ENCODE data around the gene CLIP2. TPM values are rescaled to one million over a fixed set of nuclear protein-coding genes. Genes with fewer than 3 reads are reported as not detected.

CLIP2 gene
- total RNA-seq, 1 experiment from 2014 or later = 35.1 TPM

DNA sequence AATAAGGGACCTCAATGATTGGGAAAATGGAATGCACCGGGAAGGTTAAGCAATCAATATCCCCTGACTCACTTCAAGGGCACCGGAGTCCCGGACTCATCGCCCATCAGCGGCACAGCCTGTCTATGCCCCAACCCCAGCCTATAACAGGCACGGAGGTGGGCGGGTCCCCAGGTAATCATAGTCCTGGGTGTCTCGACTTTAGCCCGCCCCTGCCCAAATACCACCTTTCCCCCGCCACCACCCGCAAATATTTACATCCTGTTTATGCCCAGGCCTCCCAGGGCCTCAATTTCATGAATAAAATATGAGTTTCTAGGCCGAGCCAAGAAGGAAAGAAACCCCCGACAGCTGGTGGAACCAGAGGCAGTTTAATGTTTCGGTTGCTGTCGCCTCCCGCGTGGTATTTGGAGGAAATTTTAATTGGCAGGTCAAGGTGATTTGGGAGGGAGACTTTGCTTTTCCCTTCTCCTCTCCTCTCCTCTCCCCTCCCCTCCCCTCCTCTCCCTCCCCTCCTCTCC lies 19.4 kb upstream of the CLIP2 start:
- DNase-seq (ENCODE audit: extremely low read depth, low read depth) = no peak

DNA sequence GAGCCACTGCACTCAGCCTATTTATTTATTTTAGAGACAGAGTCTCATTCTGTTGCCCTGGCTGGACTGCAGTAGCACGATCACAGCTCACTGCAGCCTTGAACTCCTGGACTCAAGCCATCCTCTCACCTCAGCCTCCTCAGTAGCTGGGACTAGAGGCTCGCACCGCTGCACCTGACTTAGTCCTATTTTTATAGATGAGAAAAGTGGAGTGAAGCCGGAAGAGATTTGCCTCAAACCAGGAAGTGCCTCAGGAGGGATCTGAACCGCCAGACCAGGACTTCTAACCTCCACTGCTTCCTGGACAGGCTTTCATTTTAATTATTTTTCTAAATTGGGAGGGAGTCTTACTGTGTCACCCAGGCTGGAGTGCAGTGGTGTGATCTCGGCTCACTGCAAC lies 17.5 kb upstream of the CLIP2 start:
- no peak for DNase-seq (ENCODE audit: extremely low read depth, low read depth)

DNA sequence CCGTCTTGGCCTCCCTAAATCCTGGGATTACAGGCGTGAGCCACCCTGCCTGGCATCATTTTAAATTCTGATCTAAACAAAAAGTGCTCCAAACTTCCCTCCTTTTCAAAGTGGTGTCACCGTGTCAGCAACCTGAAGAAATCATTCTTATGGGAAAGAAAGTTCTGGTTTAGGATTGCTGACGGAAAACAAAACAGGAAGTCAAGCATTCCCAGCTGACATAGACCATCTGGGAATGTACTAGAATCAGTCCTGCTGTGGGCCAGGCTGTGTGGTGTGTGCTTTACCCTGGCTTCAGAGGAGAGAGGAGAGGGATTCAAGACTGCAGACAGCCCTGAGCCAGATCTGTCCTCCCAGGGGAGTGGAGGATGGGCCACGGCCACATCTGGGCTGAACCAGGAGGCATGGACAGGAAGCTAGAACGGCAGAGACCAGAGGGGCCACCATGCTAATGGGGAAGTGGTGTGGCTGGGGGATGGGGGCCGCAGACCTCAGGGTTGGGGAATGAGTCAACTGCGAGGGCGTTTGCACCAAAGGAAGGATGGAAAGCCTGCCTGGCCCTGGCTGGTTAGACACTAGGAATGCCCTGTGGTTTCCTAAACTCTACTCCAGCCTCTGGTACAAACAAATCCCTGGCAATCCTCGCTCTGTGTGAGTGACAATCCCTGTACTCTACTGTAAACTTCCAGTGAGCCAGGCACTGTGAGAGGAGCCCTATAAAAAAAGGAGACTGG lies 16.7 kb upstream of the CLIP2 start:
- no peak for DNase-seq (ENCODE audit: extremely low read depth, low read depth)

DNA sequence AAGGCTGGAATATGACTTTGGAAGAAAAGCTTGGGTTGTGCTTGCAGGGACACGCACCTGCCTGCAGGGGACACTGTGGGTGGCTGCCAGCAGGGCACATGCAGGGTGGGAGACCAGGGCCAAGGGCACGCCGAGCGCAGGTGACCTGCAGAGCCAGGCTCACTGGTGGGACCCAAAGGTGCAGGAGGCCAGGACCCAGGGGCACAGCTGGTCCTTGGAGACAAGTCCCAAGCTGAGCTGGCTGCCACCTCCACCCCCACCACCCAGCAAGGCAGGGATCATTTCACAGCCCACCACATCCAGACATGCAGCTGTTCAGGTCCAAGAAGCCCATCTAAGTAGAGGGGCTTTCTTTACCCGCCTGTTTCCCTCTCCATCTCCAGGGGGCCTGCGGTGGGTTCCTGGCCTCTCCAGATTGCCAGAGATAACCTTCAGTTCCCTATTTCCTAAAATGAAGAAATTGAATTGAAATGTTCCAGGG lies 13.8 kb upstream of the CLIP2 start:
- DNase-seq (ENCODE audit: extremely low read depth, low read depth) = no peak

DNA sequence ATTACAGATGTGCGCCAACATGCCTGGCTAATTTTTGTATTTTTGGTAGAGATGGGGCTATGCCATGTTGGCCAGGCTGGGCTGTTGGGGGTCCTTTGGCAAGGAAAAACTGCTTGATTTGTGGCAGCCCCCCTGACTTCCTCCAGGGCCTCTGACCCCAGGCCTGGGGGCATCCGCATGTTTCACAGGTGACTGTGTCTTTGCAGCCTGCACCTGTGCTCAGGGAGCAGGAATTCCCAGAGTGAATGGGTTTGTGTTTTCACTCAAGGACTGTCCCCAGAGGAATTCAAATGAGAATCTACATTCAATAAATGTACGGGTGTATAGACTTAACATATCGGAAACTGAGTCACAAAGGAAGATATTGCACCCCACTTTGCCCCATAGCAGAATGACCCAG lies 11.6 kb upstream of the CLIP2 start:
- no peak for DNase-seq (ENCODE audit: extremely low read depth, low read depth)

- DNase-seq (ENCODE audit: extremely low read depth, low read depth) = peak; percentile 90
These were observed 8.2 kb upstream of the CLIP2 start for GRCh38 chr7:74280985-74281384.

GRCh38 chr7:74282748-74283459 lies 6.3 kb upstream of the CLIP2 start:
- no peak for DNase-seq (ENCODE audit: extremely low read depth, low read depth)

GRCh38 chr7:74283858-74284447 lies 5.3 kb upstream of the CLIP2 start:
- no peak for DNase-seq (ENCODE audit: extremely low read depth, low read depth)

- DNase-seq (ENCODE audit: extremely low read depth, low read depth) = peak; percentile 58
These were observed 4.4 kb upstream of the CLIP2 start for GRCh38 chr7:74284781-74285259.

DNA sequence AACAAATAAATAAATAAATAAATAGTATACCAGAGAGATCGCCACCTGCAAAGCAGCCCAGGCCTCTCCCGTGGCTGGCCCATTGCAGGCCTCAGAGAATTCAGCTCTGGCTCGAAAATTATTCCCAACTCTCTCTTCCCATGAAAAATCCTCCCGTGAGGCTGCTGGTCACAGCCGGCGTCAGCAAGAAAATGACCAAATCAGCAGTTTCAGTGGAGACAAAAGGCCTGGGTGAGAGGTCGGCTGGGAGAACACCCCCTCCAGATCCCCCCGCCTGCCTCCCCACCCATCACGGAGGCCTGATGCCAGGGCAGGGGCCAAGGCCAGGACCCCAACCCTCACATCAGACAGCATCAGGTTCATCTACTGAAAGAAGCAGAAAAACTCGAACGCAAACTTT lies 3.1 kb upstream of the CLIP2 start:
- DNase-seq (ENCODE audit: extremely low read depth, low read depth) = no peak

DNA sequence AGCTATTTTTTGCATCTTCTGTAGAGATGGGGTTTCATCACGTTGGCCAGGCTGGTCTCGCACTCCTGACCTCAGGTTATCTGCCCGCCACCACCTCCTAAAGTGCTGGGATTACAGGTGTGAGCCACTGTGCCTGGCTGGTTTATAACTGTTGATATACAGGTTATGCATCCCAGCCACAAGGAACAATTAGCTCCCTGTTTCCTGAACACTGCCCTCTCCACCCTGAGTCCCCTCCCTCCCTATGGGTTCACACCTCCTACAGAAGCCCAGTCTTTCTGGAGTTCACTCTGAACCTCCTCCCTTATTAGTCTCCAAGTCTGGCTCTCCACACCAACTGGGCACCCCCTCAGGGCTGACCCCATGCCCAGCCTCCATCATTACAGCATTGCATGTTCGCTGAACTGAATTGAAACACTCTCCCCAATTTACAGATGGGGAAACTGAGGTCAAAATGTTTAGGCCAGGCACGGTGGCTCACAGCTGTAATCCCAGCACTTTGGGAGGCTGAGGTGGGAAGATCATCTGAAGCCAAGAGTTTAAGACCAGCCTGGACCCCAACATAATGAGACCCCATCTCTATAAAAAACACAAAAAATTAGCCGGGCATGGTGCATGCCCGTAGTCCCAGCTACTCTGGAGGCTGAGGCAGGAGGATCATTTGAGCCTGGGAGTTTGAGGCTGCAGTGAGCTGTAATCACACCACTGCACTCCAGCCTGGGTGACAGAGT lies 1.7 kb upstream of the CLIP2 start:
- DNase-seq (ENCODE audit: extremely low read depth, low read depth) = no peak

DNA sequence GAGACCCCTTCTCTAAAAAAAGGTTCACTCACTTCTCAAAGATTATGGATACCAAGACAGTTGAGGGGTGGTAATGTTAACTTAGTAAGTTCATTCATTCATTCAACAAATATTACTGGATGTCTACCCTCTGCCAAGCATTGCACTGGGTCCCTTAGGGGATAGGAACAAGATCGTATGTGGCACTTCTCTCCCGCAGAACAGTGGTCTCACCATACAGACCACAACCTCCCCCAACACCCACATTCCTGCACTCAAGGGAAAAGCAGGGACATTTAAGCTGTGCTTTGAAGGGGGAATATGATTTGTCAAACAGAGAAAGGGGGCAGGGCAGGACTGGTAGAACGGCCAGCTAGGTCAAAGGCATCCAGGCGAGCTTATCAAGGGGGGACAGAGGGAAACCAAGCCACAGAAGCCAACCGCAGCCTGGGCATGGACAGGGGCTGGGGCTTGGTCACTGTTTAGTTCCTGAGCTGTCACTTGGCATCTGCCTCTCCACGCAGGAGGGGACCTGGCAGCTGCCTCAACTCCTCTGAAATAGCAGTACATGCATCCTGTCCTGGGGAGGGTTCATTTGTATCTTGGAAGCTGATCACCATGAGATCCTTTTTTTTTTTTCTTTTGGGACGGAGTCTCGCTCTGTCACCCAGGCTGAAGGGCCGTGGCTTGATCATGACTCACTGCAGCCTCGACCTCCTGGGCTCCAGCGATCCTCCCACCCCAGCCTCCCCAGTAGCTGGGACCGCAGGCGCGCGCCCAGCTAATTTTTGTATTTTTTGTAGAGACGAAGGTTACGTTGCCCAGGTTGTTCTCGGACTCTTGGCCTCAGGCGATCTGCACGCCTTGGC lies 949 bp upstream of the CLIP2 start:
- no peak for DNase-seq (ENCODE audit: extremely low read depth, low read depth)

- no peak for DNase-seq (ENCODE audit: extremely low read depth, low read depth)
These were observed 699 bp downstream of the CLIP2 start for GRCh38 chr7:74289659-74290552.

- no peak for DNase-seq (ENCODE audit: extremely low read depth, low read depth)
These were observed 1.3 kb downstream of the CLIP2 start for GRCh38 chr7:74290553-74290950.

DNA sequence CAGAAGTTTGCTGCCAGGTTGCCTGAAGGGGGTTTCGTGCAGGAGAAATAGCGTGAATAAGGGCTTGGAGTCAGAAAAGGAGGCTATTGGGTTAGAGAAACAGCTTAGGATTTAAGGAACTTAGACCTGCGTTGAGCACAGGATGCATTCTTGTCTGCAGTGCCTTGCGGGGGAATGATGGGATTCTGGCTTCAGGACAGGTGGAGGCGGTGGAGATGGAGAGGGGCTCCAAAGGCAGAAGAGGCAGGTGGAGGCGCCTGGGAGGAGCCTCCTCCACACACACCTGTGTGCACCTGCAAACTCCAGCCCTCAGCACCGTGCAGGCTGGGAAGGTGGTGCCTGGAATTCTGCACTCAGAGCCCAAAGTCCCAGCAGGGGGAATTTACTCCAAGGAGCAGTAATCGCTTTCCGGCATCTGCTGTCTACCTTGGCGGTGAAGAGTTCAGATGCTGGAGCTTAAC lies 1.8 kb downstream of the CLIP2 start:
- no peak for DNase-seq (ENCODE audit: extremely low read depth, low read depth)

DNA sequence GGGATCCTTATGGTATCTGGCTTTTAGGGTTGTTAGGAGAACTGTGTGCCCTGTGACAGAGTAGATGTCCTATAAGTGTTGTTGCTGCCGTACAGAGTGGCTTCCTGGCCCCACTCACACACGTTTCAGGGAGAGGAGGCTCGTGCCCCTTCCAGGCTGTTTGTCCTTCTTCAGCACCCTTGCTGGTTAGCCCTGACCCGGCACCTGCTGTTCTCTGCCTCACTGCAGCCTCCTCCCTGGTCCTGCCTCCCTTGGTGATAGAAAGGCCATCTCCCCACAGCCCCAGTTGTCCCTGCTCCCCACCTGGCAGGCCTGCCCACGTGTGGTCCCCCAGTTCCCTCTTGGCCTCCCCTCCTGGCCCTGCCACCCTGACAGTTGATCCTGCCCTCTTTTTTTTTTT lies 2.3 kb downstream of the CLIP2 start:
- DNase-seq (ENCODE audit: extremely low read depth, low read depth) = no peak

GRCh38 chr7:74292757-74293576 lies 3.8 kb downstream of the CLIP2 start:
- no peak for DNase-seq (ENCODE audit: extremely low read depth, low read depth)

DNA sequence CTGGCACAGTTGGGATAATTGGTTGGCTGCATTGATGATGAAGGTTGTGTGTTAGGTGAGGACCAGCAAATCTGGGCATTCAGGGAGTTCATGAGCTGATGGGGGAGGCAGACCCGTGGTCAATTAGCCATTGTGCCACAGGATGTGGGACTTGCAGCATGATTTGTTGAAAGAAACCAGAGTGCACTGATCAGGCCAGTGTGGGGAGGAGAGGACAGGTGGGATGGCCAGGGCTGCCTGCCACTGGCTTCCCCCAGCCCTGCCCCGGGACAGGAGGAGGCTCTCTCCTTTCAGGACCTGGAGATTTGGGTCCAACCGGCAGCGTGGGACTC lies 4.3 kb downstream of the CLIP2 start:
- DNase-seq (ENCODE audit: extremely low read depth, low read depth) = no peak

All from NCI-H460 (cell line).